ENCODE data around the gene TGFBR3L.
A peak's percentile ranks its signal among the peaks of the same experiment; 100 is the strongest.

Gene TGFBR3L

DNA sequence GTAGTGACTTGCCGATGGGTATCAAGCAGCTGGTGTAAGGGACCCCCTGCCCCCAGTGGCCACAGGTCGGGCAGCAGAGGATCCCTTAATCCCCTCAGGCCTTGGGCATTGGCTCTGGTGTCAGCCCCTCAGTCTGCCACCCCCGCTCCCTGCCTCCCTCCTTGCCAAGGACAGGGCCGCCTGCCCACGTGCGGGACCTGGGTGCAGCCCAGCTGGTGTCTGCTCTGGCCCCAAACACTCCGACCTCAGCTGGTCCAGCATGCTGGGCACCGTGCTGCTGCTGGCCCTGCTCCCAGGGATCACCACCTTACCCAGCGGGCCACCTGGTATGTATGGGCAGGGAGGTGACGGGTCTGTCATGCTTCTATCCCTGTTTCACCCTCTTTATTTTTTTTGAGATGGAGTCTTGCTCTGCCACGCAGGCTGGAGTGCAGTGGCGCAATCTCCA, at the start of gene TGFBR3L:
Gene TGFBR3L, plus strand, starts transcription at position 233 of the 448 bp plus-strand sequence.
- no peak for DNase-seq (ENCODE audit: low spot score)

DNA sequence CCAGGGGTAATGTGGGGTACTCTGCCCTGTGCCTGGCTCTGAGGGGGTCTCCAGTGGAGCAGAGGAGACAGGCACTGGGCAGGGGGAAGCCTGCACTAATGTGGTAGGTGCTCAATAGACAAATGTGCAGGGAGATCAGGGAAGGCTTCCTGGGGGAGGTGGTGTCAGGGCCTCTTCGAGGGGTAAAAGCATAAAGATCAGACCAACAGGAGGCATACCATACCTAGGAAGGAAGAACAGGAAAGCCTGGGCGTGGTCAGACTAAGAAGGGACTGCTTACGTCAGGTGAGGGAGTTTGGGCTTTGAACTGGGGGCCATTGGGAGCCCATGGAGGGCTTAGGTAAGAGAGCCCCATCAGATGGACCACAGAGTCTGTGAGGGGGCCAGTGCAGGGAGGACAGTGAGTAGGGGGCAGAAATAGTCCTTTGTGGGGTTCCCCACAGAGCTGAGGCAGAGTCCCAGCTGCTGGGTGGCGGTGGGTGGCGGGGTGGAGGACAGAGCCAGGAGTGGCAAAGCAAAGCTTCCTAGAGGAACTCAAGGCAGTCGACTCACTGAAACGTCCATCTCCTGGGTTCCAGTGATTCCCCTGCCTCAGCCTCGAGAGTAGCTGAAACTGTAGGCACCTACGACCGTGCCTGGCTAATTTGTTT, 49.2 kb upstream of the TGFBR3L start:
- no peak for DNase-seq (ENCODE audit: low spot score)

- DNase-seq (ENCODE audit: low spot score), result no peak
These were observed 48.1 kb upstream of the TGFBR3L start for GRCh38 chr19:7866399-7867091.

- DNase-seq (ENCODE audit: low spot score), result no peak
These were observed 47.4 kb upstream of the TGFBR3L start for GRCh38 chr19:7867092-7867844.

DNA sequence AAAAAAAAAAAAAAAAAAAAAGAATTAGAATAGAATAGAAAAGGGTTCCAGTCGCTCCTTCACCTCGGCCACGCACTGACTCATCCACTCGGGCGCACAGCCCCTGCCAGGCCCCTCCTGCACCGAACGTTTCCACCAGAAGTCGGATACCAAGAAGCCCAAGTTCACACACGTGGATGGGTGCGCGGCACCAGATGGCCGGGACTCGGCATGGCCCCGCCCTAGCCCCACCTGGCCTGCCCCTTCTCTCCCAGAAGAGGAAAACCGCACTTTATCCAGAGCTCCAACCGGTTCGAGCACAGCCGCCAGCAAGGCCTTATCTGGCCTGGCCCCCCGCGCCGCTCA, 46.3 kb upstream of the TGFBR3L start:
- no peak for DNase-seq (ENCODE audit: low spot score)

DNA sequence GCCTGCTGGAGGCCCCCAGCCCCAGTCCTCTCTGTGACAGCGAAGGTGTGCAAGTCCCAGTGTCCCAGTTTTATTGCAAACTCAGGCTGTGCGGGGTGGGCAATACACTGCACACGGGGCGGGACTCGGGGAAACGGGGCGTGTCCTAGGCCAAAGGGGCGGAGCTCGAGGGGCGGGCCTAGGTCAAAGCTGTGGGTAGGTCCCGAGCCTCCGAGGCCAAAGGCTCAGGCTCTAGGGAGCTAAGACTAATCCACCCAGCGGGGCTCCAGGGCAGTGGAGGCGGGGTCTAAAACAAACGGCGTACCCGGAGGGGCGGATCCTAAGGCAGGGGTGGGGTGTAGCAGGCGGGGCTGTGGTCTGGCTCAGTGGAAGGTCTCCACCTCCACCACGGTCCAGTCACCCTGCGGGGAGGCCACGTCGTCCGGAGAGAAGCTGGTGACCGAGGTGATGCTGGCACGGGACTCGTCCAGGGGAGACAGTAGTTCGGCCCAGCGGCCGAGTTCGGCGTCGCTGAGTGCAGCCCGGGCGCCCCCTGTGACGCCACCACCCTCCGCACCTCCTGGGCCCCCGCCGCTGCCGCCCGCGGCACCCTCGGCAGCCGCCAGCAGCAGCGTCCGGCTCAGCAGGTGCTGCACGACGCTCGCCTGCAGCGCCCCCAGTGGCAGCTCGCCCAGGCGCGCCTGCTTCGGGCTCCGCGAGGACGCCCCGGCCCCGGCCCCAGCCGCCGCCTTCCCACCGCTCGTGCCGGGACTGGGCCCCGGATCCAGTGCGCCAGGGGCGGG, 45.8 kb upstream of the TGFBR3L start:
- peak; percentile 92 for DNase-seq (ENCODE audit: low spot score)

- peak; percentile 49 for DNase-seq (ENCODE audit: low spot score)
These were observed 45.1 kb upstream of the TGFBR3L start for GRCh38 chr19:7869453-7869909.

GRCh38 chr19:7869910-7870511, 44.6 kb upstream of the TGFBR3L start:
- peak; percentile 70 for DNase-seq (ENCODE audit: low spot score)

GRCh38 chr19:7870571-7871436, 43.8 kb upstream of the TGFBR3L start:
- peak; percentile 59 for DNase-seq (ENCODE audit: low spot score)

DNA sequence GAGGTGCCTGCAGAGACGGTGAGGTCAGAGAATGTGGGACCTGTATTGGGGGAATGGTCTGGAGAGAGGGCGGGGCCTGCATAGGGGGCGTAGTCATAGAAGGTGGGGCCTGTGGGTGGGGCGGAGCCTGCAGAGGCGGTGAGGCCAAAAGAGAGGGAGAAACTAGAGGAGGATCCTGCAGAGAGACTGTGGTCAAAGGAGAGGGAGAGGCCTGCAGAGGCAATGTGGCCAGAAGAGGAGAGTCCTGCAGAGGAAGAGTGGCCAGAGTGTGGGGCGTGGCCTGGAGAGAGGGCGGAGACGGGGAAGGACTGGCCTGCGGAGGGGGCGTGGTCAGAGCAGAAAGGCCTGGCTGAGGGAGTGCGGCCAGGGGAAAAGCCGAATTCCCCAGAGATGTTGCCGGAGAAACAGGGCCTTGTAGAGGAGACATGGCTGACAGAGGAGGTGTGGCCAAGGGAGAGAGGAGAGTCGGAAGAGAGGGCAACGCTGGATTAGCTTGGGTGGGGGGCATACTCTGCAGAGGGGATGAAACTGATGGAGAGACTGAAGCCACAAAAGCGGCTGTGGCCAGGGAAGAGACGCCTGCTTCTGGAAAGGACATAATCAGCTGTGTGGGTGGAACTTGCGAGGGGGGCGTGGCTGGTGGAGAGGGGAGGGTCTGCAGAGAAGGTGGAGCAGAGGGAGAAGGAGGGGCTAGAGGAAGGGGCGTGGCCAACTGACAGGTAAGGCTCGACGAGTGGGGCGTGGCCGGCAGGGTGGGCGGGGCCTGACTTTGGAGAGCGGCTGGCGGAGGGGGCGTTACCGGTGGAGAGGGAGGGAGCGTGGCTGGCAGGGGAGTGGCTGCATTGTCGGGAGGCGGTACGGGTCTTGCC, 43.0 kb upstream of the TGFBR3L start:
- peak; percentile 66 for DNase-seq (ENCODE audit: low spot score)

GRCh38 chr19:7872306-7873204, 42.1 kb upstream of the TGFBR3L start:
- no peak for DNase-seq (ENCODE audit: low spot score)

- DNase-seq (ENCODE audit: low spot score), result no peak
These were observed 41.1 kb upstream of the TGFBR3L start for GRCh38 chr19:7873304-7874075.

DNA sequence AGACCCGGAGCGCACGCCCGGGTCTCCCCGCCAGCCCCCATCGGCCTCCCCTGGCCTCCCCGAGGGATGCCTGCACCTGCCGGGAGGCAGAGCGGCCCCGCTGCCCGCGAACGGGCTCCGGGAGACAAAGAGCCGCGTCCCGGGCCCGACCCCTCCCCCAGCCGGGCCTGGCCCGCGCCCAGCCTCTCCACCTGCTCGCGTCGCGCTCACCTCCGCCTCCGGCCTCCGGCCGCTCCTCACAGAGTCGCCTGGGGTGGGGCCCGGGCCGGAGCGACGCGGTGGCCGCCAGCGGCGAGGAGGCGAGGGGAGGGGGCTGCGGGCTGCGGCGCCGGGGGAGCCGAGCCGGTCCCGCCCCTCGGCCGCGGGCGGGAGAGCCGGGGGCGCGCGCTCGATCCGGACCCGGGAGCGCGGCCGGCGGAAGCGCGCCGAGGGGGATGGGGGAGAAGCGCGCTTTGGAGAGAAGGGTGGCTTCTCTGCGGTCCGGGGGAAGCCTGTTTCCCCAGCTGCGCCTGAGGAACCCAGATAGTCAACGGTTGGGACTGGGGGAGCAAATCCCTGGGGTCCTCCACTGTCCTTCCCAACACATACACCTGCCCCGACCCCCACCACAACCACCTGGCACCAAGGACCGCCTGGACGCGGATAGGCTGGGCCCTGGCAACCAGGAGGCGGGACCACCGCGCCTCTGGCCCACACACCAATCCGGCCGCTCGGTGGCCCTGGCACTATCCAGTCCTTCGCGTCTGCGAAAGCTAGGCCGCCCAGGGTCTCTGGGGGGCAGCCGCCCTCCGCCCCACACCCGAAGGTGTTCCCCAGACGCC, 40.3 kb upstream of the TGFBR3L start, which contains the start of gene PRR36:
Gene PRR36, minus strand, starts transcription at position 315 of the 821 bp plus-strand sequence. CDS start 701 bp downstream, outside the sequence.
- DNase-seq (ENCODE audit: low spot score), result peak; percentile 52

DNA sequence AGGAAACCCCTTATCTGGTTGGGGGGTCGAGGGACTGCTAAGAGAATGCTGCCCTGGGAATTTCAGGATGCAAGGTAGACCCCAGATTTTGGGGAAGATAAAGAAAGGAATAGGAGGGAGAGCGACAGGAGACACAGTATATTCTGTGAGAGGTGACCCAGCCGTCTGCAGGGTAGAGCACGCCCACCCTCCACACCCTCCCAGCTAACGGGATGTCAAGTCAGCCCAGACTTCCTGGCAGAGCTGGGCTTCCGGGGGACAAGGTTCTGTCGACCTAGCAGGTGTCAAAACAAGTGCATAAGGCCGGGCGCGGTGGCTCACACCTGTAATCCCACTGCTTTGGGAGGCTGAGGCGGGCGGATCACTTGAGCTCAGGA, 39.7 kb upstream of the TGFBR3L start:
- DNase-seq (ENCODE audit: low spot score), result no peak

DNA sequence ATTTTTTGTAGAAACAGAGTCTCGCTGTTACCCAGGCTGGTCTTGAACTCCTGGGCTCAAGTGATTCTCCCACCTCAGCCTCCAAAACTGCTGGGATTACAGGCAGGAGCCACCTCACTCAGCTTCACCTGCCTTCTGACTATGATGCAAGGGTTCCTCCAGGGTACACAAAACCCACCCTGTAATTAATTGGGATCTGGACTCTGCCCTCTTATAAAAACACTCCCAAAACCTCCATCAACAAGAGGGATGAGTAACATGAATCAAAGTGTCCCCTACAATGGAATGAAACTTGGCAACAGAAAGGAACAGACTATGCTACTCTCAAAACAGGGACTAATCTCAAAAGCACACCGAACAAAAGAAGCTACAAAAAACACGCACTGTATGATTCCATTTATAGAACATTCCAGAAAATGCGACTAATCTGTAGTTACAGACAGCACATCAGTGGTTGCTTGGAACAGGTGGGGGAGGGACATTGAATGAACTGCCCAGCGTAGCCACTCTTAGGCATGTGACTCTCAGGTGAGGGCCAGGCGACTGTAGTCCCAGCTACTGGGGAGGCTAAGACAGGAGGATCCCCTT, 37.3 kb upstream of the TGFBR3L start:
- DNase-seq (ENCODE audit: low spot score), result no peak

GRCh38 chr19:7879111-7879807, 35.4 kb upstream of the TGFBR3L start:
- no peak for DNase-seq (ENCODE audit: low spot score)
